ENCODE measurements around the gene AMOTL2. TPM values are rescaled to one million over a fixed set of nuclear protein-coding genes. Genes with fewer than 3 reads are reported as not detected.

AMOTL2 gene
- total RNA-seq, 4 donors from 2014 or later = 20.3 to 72.8 (median 31.6) TPM

DNA sequence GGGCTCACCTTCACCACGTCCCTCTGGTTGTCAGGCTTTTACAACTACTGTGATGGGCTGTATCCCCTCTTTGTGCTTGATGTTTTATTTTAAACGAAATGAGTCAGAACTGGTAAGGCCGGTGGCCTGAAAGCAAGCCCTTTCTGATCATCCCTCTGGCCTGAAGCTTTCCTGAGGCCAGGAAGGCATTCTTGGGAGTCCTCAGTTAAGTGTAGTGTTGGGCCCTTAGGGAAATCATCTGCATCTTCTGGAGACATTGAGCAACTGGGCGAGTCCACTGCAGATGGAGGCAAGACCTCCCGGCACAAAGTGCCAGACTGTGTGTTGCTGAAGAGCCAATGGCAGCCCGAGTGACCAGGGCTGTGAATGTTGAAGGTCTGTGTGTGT lies 33.0 kb upstream of the AMOTL2 start:
- peaks cover 0 to 6% (median 0%) of the 10 kb centered on the region in 4 donors for H3K4me1 ChIP-seq
- H3K27me3 ChIP-seq = no peaks in the 10 kb centered on the region
- TF ChIP-seq, protein P1, sequence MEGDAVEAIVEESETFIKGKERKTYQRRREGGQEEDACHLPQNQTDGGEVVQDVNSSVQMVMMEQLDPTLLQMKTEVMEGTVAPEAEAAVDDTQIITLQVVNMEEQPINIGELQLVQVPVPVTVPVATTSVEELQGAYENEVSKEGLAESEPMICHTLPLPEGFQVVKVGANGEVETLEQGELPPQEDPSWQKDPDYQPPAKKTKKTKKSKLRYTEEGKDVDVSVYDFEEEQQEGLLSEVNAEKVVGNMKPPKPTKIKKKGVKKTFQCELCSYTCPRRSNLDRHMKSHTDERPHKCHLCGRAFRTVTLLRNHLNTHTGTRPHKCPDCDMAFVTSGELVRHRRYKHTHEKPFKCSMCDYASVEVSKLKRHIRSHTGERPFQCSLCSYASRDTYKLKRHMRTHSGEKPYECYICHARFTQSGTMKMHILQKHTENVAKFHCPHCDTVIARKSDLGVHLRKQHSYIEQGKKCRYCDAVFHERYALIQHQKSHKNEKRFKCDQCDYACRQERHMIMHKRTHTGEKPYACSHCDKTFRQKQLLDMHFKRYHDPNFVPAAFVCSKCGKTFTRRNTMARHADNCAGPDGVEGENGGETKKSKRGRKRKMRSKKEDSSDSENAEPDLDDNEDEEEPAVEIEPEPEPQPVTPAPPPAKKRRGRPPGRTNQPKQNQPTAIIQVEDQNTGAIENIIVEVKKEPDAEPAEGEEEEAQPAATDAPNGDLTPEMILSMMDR (IDR thresholded peaks at IDR 0.05) = no peak
- no peak for TF ChIP-seq POLR2A (IDR thresholded peaks at IDR 0.05)
- H3K4me3 ChIP-seq = peak overlapping the region in 1 of 4 donors; percentile 49
- no peaks in the 10 kb centered on the region for H3K9me3 ChIP-seq
- H3K36me3 ChIP-seq = no peaks in the 10 kb centered on the region
- H3K27ac ChIP-seq = no peak overlapping the region
- DNase-seq = no peak

DNA sequence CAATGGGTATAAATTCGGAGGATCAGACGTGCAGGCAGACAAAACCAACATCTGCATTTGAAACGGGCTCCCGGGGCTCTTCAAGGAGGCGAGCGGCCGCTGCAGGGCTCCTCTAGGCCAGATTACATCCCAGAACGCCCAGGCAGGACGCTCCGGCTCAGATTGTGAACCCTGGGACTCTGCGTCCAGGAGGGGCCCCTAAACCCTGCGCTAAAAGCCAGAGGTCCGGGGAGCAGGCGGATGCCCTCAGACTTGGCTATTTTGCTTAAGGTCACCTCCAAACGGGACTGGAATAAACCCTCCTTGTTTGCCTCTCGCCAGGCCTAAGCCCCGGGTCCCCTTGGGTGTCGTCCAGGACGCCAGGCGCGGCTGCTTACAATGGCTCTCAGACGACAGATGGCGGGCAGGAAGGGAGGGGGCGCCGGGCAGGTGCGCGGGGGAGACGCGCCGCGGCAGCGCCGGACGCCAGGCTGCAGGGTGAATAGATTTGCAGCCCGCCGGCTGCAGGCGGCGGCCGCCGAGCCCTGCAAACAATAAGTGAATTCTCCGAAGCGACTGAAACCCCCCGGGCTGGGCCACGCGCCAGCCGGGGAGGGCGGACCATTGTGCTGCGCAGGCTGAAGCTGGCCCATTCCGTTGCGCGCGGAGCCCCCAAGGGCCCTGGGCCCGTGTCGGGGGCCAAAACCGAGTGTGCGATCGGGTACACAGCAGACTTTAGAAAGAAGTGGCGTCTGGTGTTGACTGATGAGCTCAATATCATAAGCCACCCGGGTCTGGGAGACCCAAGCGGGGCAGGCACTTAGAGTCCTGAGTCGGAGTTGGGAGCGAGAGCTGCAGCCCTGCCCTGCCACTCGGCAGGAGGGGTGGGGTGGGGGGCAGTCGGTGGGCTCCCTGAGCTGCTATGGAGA lies 32.3 kb upstream of the AMOTL2 start:
- peak in 2 of 3 donors; percentile 56 to 73 for DNase-seq
- TF ChIP-seq, protein P1 (IDR thresholded peaks at IDR 0.05) = no peak
- TF ChIP-seq POLR2A (IDR thresholded peaks at IDR 0.05) = no peak
- no peak overlapping the region for H3K27ac ChIP-seq
- peak overlapping the region; percentile 15 to 49 (median 28) for H3K4me3 ChIP-seq
- no peaks in the 10 kb centered on the region for H3K27me3 ChIP-seq
- H3K36me3 ChIP-seq = no peaks in the 10 kb centered on the region
- no peaks in the 10 kb centered on the region for H3K9me3 ChIP-seq
- peaks cover 0 to 6% (median 0%) of the 10 kb centered on the region in 4 donors for H3K4me1 ChIP-seq

DNA sequence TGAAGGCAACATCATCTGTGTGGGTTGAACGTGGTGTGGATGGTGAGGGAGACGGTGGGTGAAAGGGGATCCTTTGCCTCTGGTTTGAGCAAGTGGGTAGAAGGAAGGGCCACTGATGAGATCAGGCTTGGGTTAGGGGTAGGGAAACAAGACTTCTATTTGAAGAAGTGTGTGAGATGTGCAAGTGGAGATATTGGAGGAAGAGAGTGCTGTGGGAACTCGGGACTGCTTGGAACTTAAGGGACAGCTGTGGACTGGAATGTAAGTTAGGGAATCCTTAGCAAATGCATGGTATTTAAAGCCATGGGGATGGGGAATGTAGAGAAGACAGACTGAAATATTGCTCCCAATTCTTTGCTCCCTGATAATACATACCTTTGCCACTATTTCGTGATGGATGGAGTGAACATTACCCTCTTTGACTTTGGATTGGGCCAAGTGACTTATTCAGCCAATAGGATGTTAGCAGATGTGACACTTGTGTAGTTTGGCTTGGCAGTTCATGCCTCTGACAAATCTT lies 30.2 kb upstream of the AMOTL2 start:
- no peaks in the 10 kb centered on the region for H3K36me3 ChIP-seq
- no peaks in the 10 kb centered on the region for H3K9me3 ChIP-seq
- H3K4me1 ChIP-seq = peaks cover 0 to 6% (median 0%) of the 10 kb centered on the region in 4 donors
- no peak overlapping the region for H3K4me3 ChIP-seq
- TF ChIP-seq POLR2A (IDR thresholded peaks at IDR 0.05) = no peak
- TF ChIP-seq, protein P1 (IDR thresholded peaks at IDR 0.05) = no peak
- no peak for DNase-seq
- H3K27me3 ChIP-seq = no peaks in the 10 kb centered on the region
- H3K27ac ChIP-seq = no peak overlapping the region

DNA sequence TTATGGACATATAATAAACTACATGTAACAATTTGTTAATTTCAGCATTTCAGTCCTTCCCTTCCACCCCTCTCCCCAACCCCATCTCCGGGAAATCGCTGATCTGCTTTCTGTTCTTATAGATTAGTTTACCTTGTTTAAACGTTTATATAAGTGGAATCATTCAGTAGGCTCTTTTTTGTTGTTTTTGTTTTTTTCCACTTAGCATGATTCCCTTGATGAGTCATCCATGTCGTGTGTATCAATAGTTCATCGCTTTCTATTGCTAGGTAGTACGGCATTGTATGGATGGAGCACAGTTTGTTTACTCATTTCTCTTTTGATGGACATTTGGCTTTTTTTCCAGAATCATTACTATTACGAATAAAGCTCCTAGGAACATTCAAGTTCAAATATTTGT lies 23.5 kb upstream of the AMOTL2 start:
- TF ChIP-seq, protein P1 (IDR thresholded peaks at IDR 0.05) = no peak
- TF ChIP-seq POLR2A (IDR thresholded peaks at IDR 0.05) = no peak
- DNase-seq = no peak
- H3K4me3 ChIP-seq = no peak overlapping the region
- no peaks in the 10 kb centered on the region for H3K36me3 ChIP-seq
- no peaks in the 10 kb centered on the region for H3K4me1 ChIP-seq
- H3K27me3 ChIP-seq = no peaks in the 10 kb centered on the region
- no peak overlapping the region for H3K27ac ChIP-seq
- H3K9me3 ChIP-seq = no peaks in the 10 kb centered on the region

DNA sequence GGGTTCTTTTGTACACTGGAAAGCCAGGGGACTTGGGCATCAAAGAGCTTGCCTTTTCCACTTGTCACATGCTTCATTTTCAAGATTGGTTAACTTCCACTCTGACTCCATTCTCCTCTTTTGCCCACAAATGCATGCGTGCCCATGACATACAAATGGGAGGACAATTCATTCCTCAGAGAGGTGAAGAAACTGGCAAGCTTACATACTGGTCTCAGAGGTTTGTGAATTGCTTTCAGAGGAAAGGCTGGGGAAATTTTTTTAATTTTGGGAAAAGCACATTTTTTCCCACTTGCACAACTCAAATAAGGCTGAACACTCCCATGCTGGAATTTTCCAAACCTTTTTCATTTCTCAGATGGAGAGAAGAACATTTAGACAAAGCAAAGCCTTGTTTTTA lies 20.9 kb upstream of the AMOTL2 start:
- H3K9me3 ChIP-seq = no peaks in the 10 kb centered on the region
- no peak for TF ChIP-seq POLR2A (IDR thresholded peaks at IDR 0.05)
- H3K4me3 ChIP-seq = no peak overlapping the region
- H3K27me3 ChIP-seq = no peaks in the 10 kb centered on the region
- H3K36me3 ChIP-seq = no peaks in the 10 kb centered on the region
- no peak overlapping the region for H3K27ac ChIP-seq
- no peaks in the 10 kb centered on the region for H3K4me1 ChIP-seq
- DNase-seq = no peak

DNA sequence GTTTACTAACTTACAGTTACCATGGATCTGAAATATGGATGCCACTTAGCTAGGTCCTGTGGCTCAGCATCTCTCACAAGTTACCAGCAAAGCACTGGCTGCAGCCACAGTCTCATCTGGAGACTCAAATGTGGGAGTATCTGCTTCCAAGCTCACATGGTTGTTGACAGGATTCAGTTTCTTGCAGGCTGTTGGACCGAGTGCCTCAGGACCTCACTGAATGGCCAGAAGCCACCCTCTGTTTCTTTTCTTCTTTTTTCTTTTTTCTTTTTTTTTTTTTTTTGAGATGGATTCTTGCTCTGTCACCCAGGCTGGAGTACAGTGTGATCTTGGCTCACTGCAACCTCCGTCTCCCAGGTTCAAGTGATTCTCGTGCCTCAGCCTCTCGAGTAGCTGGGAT lies 20.1 kb upstream of the AMOTL2 start:
- no peaks in the 10 kb centered on the region for H3K27me3 ChIP-seq
- TF ChIP-seq, protein P1 (IDR thresholded peaks at IDR 0.05) = no peak
- no peak for TF ChIP-seq POLR2A (IDR thresholded peaks at IDR 0.05)
- no peak overlapping the region for H3K27ac ChIP-seq
- no peaks in the 10 kb centered on the region for H3K9me3 ChIP-seq
- no peaks in the 10 kb centered on the region for H3K36me3 ChIP-seq
- H3K4me3 ChIP-seq = no peak overlapping the region
- H3K4me1 ChIP-seq = no peaks in the 10 kb centered on the region
- DNase-seq = no peak

Data from Peyer's patch (tissue), 4 donors.